RWPE1 (cell line): ENCODE results near the gene ARL6IP4.

ENCODE experiments used
- CTCF ChIA-PET: fragments of 350-600 bp; sonication (Branson Sonifier 250); formaldehyde crosslinking; extraction: SDS; loops from one replicate; lab custom pipeline; 2021; lab: Yijun Ruan, JAX
- POLR2A ChIA-PET: fragments of 400-600 bp; formaldehyde crosslinking; extraction: SDS; loops from one replicate; lab custom pipeline; 2020; ENCODE audit warnings: antibody characterized with exemption; ENCODE audit not compliant: low non-redundant PET; lab: Yijun Ruan, JAX
- DNase-seq: peaks from one replicate; pipeline ENCODE4 v3.0.0; 2012; ENCODE audit warnings: low spot score
- H3K27ac ChIP-seq: fragments of 450-650 bp; 2 replicates; pipeline ENCODE4 v1.5.1; 2017
- CTCF ChIP-seq: fragments of 450-650 bp; conservative IDR thresholded peaks from 2 replicates; pipeline ENCODE4 v1.5.1; 2017; ENCODE audit warnings: low read depth, mild to moderate bottlenecking

The ARL6IP4 gene

GRCh38 chr12:122985338-122986257, 5.1 kb downstream of the ARL6IP4 start:
- DNase-seq: no peak
- POLR2A ChIA-PET: no interaction called here
- CTCF ChIA-PET: no interaction called here
- peak overlapping the region; percentile 97 for H3K27ac ChIP-seq
- TF ChIP-seq CTCF: no peak

GRCh38 chr12:122986258-122986871, 5.9 kb downstream of the ARL6IP4 start:
- no peak overlapping the region for H3K27ac ChIP-seq
- no peak for TF ChIP-seq CTCF
- no peak for DNase-seq
- ChIA-PET CTCF (no interaction called here), POLR2A (no interaction called here)

- H3K27ac ChIP-seq: no peak overlapping the region
- CTCF ChIA-PET: no interaction called here
- no peak for TF ChIP-seq CTCF
- DNase-seq: no peak
- POLR2A ChIA-PET: no interaction called here
Measured at GRCh38 chr12:122987086-122987951, 6.8 kb downstream of the ARL6IP4 start.

GRCh38 chr12:122988036-122988435, 7.6 kb downstream of the ARL6IP4 start:
- no peak for DNase-seq
- POLR2A ChIA-PET: no interaction called here
- CTCF ChIA-PET: no interaction called here
- no peak for TF ChIP-seq CTCF
- no peak overlapping the region for H3K27ac ChIP-seq

GRCh38 chr12:122988612-122989212, 8.2 kb downstream of the ARL6IP4 start:
- DNase-seq: no peak
- TF ChIP-seq CTCF: no peak
- ChIA-PET CTCF (interaction anchor here (0.7 kb wide), 1 partner anchor 107 kb away, joined by 8 read pairs; no protein-coding TSS in a partner anchor), POLR2A (no interaction called here)
- no peak overlapping the region for H3K27ac ChIP-seq
